Measurements from ENCODE around the gene EIF4E2. TPM values are rescaled to one million over a fixed set of nuclear protein-coding genes. Genes with fewer than 3 reads are reported as not detected.

EIF4E2 gene
- total RNA-seq, 4 donors from 2014 or later: 29.2 to 44.7 (median 34.6) TPM

DNA sequence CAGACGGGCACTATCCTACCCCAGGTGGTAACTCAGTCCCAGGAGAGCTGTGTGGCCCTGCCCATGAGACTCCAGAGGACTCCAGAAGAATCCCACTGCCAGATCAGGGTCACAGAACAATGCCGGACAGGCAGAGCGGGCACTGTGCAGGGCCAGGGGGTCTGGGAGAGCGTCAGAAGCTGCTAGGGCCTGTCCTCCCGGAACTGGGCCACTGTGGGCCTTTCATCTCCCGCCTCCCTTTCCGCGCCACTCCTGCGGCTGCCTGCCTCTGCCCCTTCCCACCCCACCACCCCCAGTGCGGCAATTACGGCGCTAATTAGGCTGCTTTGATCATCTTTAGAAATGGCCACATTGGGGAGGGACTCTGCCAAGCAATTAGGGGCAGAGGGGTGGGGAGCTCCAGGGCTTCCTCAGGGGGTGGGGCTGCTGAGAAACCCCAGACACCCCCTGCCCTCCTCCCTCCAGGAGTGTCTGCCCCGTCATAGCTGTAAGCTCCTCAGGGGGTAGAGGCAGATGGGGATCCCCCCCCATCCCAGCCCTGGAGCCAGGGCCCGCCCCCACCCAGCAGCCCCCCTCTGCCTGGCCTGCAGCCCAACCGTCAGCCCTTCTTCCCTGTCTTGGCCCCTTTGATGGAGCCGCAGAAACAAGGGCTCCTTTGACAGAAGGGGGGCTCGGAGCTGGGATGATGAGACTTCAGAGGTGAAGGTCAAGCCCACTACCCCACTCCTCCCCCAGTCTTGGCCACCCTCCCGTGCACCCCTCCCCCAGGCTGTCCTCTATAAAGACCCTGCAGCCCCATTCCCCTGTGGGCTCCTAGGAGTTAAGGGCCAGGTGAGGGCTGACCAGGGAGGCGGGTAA, 30.7 kb upstream of the EIF4E2 start, which contains the start of gene PRSS56:
Gene PRSS56 (plus strand): TSS at position 808 of the 858 bp plus-strand sequence. CDS start 211 bp downstream, outside the sequence.
- DNase-seq (ENCODE audit: low spot score in 2 of 2): no peak
- TF ChIP-seq, protein P1, sequence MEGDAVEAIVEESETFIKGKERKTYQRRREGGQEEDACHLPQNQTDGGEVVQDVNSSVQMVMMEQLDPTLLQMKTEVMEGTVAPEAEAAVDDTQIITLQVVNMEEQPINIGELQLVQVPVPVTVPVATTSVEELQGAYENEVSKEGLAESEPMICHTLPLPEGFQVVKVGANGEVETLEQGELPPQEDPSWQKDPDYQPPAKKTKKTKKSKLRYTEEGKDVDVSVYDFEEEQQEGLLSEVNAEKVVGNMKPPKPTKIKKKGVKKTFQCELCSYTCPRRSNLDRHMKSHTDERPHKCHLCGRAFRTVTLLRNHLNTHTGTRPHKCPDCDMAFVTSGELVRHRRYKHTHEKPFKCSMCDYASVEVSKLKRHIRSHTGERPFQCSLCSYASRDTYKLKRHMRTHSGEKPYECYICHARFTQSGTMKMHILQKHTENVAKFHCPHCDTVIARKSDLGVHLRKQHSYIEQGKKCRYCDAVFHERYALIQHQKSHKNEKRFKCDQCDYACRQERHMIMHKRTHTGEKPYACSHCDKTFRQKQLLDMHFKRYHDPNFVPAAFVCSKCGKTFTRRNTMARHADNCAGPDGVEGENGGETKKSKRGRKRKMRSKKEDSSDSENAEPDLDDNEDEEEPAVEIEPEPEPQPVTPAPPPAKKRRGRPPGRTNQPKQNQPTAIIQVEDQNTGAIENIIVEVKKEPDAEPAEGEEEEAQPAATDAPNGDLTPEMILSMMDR (IDR thresholded peaks at IDR 0.05): no peak
- no peak for TF ChIP-seq POLR2A (IDR thresholded peaks at IDR 0.05)
- intact Hi-C loops (cut with DNase I; ENCODE audit: low total_unique reads): no loop called here
- 51 to 60% methylated on average over 19 of the region's 19 CpGs for WGBS, 2 donors
- H3K4me3 ChIP-seq (ENCODE audit: low read depth, poor library complexity, severe bottlenecking): no peak within 1 kb of the TSS

DNA sequence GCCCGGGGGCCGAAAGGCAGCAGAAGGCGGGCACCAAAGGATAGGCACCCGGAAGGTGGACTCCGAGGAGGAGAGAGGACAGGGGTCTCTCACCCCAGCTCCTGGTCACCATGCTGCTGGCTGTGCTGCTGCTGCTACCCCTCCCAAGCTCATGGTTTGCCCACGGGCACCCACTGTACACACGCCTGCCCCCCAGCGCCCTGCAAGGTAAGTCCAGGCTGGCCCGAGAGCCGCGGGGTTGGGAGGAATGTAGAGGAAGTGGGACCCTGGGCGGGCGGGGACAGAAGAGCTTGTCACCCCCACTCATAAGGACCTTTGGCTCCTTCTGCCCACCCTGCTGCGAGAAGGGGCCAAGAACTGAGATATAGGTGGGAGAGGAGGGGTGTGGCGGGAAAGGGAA, 30.0 kb upstream of the EIF4E2 start:
- WGBS, 2 donors: 64 to 78% methylated on average over 15 of the region's 15 CpGs
- no peak overlapping the region for H3K4me3 ChIP-seq (ENCODE audit: low read depth, poor library complexity, severe bottlenecking)
- TF ChIP-seq, protein P1 (IDR thresholded peaks at IDR 0.05): no peak
- TF ChIP-seq POLR2A (IDR thresholded peaks at IDR 0.05): no peak
- no peak for DNase-seq (ENCODE audit: low spot score in 2 of 2)
- intact Hi-C loops (cut with DNase I; ENCODE audit: low total_unique reads): no loop called here

- TF ChIP-seq, protein P1 (IDR thresholded peaks at IDR 0.05): no peak
- TF ChIP-seq POLR2A (IDR thresholded peaks at IDR 0.05): no peak
- no peak for DNase-seq (ENCODE audit: low spot score in 2 of 2)
- H3K4me3 ChIP-seq (ENCODE audit: low read depth, poor library complexity, severe bottlenecking): no peak overlapping the region
- 81 to 83% methylated on average over 12 to 14 of the region's 14 CpGs for WGBS, 2 donors
- intact Hi-C loops (cut with DNase I; ENCODE audit: low total_unique reads): no loop called here
These were observed 29.4 kb upstream of the EIF4E2 start for GRCh38 chr2:232521098-232521497.

- no peak for DNase-seq (ENCODE audit: low spot score in 2 of 2)
- TF ChIP-seq POLR2A (IDR thresholded peaks at IDR 0.05): no peak
- TF ChIP-seq, protein P1 (IDR thresholded peaks at IDR 0.05): no peak
- intact Hi-C loops (cut with DNase I; ENCODE audit: low total_unique reads): no loop called here
- WGBS, 2 donors: 0 to 21% methylated on average over 14 of the region's 66 CpGs
- no peak overlapping the region for H3K4me3 ChIP-seq (ENCODE audit: low read depth, poor library complexity, severe bottlenecking)
These were observed 28.4 kb upstream of the EIF4E2 start for GRCh38 chr2:232521959-232522622.

DNA sequence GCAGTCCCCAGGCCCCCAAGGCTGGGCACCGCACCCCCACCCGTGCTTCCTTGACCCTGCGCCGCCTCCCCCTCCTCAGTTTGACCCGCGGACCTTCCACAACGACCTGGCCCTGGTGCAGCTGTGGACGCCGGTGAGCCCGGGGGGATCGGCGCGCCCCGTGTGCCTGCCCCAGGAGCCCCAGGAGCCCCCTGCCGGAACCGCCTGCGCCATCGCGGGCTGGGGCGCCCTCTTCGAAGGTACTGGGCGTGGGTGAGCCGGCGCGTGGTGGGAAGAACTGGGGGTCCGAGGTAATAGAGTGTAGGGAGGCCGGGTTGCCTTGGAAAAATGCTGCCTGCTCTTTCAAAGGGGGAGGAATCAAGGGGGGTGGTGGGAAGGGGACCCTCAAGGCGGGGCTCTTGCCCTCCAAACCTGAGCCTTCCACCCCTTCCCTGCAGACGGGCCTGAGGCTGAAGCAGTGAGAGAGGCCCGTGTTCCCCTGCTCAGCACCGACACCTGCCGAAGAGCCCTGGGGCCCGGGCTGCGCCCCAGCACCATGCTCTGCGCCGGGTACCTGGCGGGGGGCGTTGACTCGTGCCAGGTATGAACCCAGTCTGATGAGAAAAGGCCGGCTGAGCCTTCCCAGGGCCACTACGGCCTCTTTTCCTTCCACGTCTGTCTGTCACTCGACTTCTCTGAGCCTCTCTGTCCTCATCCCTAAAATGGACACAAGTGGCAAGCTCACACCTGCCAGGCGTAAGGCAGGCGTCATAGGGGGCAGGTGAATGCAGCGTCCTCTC, 27.7 kb upstream of the EIF4E2 start:
- no peak for DNase-seq (ENCODE audit: low spot score in 2 of 2)
- H3K4me3 ChIP-seq (ENCODE audit: low read depth, poor library complexity, severe bottlenecking): no peak overlapping the region
- WGBS, 2 donors: 19 to 21% methylated on average over 8 to 32 of the region's 46 CpGs
- intact Hi-C loops (cut with DNase I; ENCODE audit: low total_unique reads): no loop called here
- TF ChIP-seq POLR2A (IDR thresholded peaks at IDR 0.05): no peak
- TF ChIP-seq, protein P1 (IDR thresholded peaks at IDR 0.05): no peak
